Measurements from ENCODE around the gene TP63. TPM values are rescaled to one million over a fixed set of nuclear protein-coding genes. Genes with fewer than 3 reads are reported as not detected.

TP63 gene
- total RNA-seq, 1 experiment from 2014 or later, result 4.9 TPM

GRCh38 chr3:189809583-189809982 lies 178.4 kb downstream of the TP63 start:
- H3K4me3 ChIP-seq (ENCODE audit: low read depth, low read length, poor library complexity, severe bottlenecking), result no peak overlapping the region
- no peaks in the 10 kb centered on the region for H3K36me3 ChIP-seq (ENCODE audit: insufficient read depth, low read length, poor library complexity, severe bottlenecking)
- H3K27ac ChIP-seq (ENCODE audit: low read depth, low read length, poor library complexity, severe bottlenecking), result no peak overlapping the region
- no peaks in the 10 kb centered on the region for H3K27me3 ChIP-seq (replicated peaks; ENCODE audit: insufficient read depth, low read depth, low read length, poor library complexity)
- BruUV-seq (replicated peaks), result no TSS peak
- peaks cover 33% of the 10 kb centered on the region for H3K4me1 ChIP-seq (ENCODE audit: insufficient read depth, low read length, poor library complexity, severe bottlenecking)
- intact Hi-C loops (cut with micrococcal nuclease; ENCODE audit: unreplicated experiment), result no loop called here
- CTCF ChIA-PET, result no interaction called here
- POLR2A ChIA-PET (ENCODE audit: low non-redundant PET), result no interaction called here
- no peaks in the 10 kb centered on the region for H3K9me3 ChIP-seq (ENCODE audit: low read depth, low read length, poor library complexity, severe bottlenecking)
- TF ChIP-seq CTCF (conservative IDR thresholded peaks at IDR 0.05; ENCODE audit: low read depth, low read length) (no peak), EZH2 (IDR thresholded peaks at IDR 0.05; ENCODE audit: borderline replicate concordance, low read depth, low read length, poor library complexity, severe bottlenecking) (no peak)
- no peak for DNase-seq (ENCODE audit: low spot score)

- CTCF ChIA-PET, result no interaction called here
Measured at GRCh38 chr3:189812806-189813465, 181.7 kb downstream of the TP63 start.

GRCh38 chr3:189813647-189814240 lies 182.6 kb downstream of the TP63 start:
- no TSS peak for BruUV-seq (replicated peaks)
- no peaks in the 10 kb centered on the region for H3K36me3 ChIP-seq (ENCODE audit: insufficient read depth, low read length, poor library complexity, severe bottlenecking)
- H3K9me3 ChIP-seq (ENCODE audit: low read depth, low read length, poor library complexity, severe bottlenecking), result no peaks in the 10 kb centered on the region
- TF ChIP-seq EZH2 (IDR thresholded peaks at IDR 0.05; ENCODE audit: borderline replicate concordance, low read depth, low read length, poor library complexity, severe bottlenecking) (no peak), CTCF (conservative IDR thresholded peaks at IDR 0.05; ENCODE audit: low read depth, low read length) (no peak)
- H3K27ac ChIP-seq (ENCODE audit: low read depth, low read length, poor library complexity, severe bottlenecking), result no peak overlapping the region
- ChIA-PET POLR2A (ENCODE audit: low non-redundant PET) (no interaction called here), CTCF (no interaction called here)
- no peaks in the 10 kb centered on the region for H3K27me3 ChIP-seq (replicated peaks; ENCODE audit: insufficient read depth, low read depth, low read length, poor library complexity)
- intact Hi-C loops (cut with micrococcal nuclease; ENCODE audit: unreplicated experiment), result no loop called here
- DNase-seq (ENCODE audit: low spot score), result no peak
- H3K4me1 ChIP-seq (ENCODE audit: insufficient read depth, low read length, poor library complexity, severe bottlenecking), result peaks cover 21% of the 10 kb centered on the region
- H3K4me3 ChIP-seq (ENCODE audit: low read depth, low read length, poor library complexity, severe bottlenecking), result no peak overlapping the region

More at GRCh38 chr3:189812806-189813465, 181.7 kb downstream of the TP63 start:
- H3K4me1 ChIP-seq (ENCODE audit: insufficient read depth, low read length, poor library complexity, severe bottlenecking), result peaks cover 21% of the 10 kb centered on the region
- no peak for TF ChIP-seq EZH2 (IDR thresholded peaks at IDR 0.05; ENCODE audit: borderline replicate concordance, low read depth, low read length, poor library complexity, severe bottlenecking)
- TF ChIP-seq CTCF (conservative IDR thresholded peaks at IDR 0.05; ENCODE audit: low read depth, low read length), result no peak
- no peak for DNase-seq (ENCODE audit: low spot score)
- H3K9me3 ChIP-seq (ENCODE audit: low read depth, low read length, poor library complexity, severe bottlenecking), result no peaks in the 10 kb centered on the region
- H3K4me3 ChIP-seq (ENCODE audit: low read depth, low read length, poor library complexity, severe bottlenecking), result no peak overlapping the region
- no peak overlapping the region for H3K27ac ChIP-seq (ENCODE audit: low read depth, low read length, poor library complexity, severe bottlenecking)
- no peaks in the 10 kb centered on the region for H3K27me3 ChIP-seq (replicated peaks; ENCODE audit: insufficient read depth, low read depth, low read length, poor library complexity)
- POLR2A ChIA-PET (ENCODE audit: low non-redundant PET), result no interaction called here
- no TSS peak for BruUV-seq (replicated peaks)
- no peaks in the 10 kb centered on the region for H3K36me3 ChIP-seq (ENCODE audit: insufficient read depth, low read length, poor library complexity, severe bottlenecking)
- intact Hi-C loops (cut with micrococcal nuclease; ENCODE audit: unreplicated experiment), result no loop called here
